HepG2 (cell line): ENCODE measurements around the gene NUDT7. TPM values are rescaled to one million over a fixed set of nuclear protein-coding genes. Genes with fewer than 3 reads are reported as not detected.

Experiments
- CTCF ChIP-seq: sonication (generic); formaldehyde crosslinking; IDR thresholded peaks from 2 replicates; pipeline ENCODE4 v1.5.0; 2020; ENCODE audit warnings: mild to moderate bottlenecking, missing genetic modification reagents, moderate library complexity
- FOXA1 ChIP-seq, 2 experiments: fragments of 450-650 bp in 1 of 2; sonication (generic) in 1 of 2; formaldehyde crosslinking in 1 of 2; IDR thresholded peaks; 2 replicates each; pipeline versions ENCODE4 v1.4.0 to v1.6.1; 2016 to 2020; ENCODE audit warnings: missing genetic modification reagents in 1 of 2
- HDAC6 ChIP-seq: fragments of 200-600 bp; sonication (generic); IDR thresholded peaks from 2 replicates; pipeline ENCODE4 v1.7.0; 2017; ENCODE audit warnings: mild to moderate bottlenecking, antibody characterized with exemption, low read length, low read depth
- IKZF1 ChIP-seq: fragments of 450-650 bp; IDR thresholded peaks from 2 replicates; pipeline ENCODE4 v1.7.1; 2016
- IRF2 ChIP-seq: IDR thresholded peaks from 2 replicates; pipeline ENCODE4 v1.6.1; 2018; ENCODE audit warnings: missing genetic modification reagents, missing compliant biosample characterization
- MTF2 ChIP-seq: sonication (generic); formaldehyde crosslinking; IDR thresholded peaks from 2 replicates; pipeline ENCODE4 v1.5.0; 2020; ENCODE audit warnings: missing genetic modification reagents, borderline replicate concordance
- NCOA1 ChIP-seq: sonication (generic); formaldehyde crosslinking; IDR thresholded peaks from 2 replicates; pipeline ENCODE4 v1.9.0; 2021; ENCODE audit warnings: missing genetic modification reagents
- NCOA5 ChIP-seq: sonication (generic); formaldehyde crosslinking; IDR thresholded peaks from 2 replicates; pipeline ENCODE4 v1.4.0; 2020; ENCODE audit warnings: missing genetic modification reagents
- PHF5A ChIP-seq: IDR thresholded peaks from one replicate; pipeline ENCODE4 v1.6.1; 2018; ENCODE audit warnings: low read depth, missing genetic modification reagents; ENCODE audit not compliant: unreplicated experiment
- PITX1 ChIP-seq: sonication (generic); formaldehyde crosslinking; IDR thresholded peaks from 2 replicates; pipeline ENCODE4 v1.5.1; 2020; ENCODE audit warnings: mild to moderate bottlenecking, missing genetic modification reagents
- PRDM15 ChIP-seq: sonication (generic); formaldehyde crosslinking; IDR thresholded peaks from 2 replicates; pipeline ENCODE4 v1.4.0; 2020; ENCODE audit warnings: missing genetic modification reagents
- RELA ChIP-seq: sonication (generic); formaldehyde crosslinking; IDR thresholded peaks from 2 replicates; pipeline ENCODE4 v1.4.0; 2020; ENCODE audit warnings: missing genetic modification reagents
- SAP130 ChIP-seq: IDR thresholded peaks from 2 replicates; pipeline ENCODE4 v1.6.1; 2016; ENCODE audit warnings: low read depth
- SSRP1 ChIP-seq: IDR thresholded peaks from 2 replicates; pipeline ENCODE4 v1.6.1; 2016; ENCODE audit warnings: control low read depth
- TCF12 ChIP-seq, 2 experiments: fragments of 450-650 bp in 1 of 2; sonication (generic) in 1 of 2; formaldehyde crosslinking in 1 of 2; IDR thresholded peaks; 2 replicates each; pipeline versions ENCODE4 v1.6.1 to v1.8.0; 2017 to 2022; ENCODE audit warnings: antibody characterized with exemption in 1 of 2, mild to moderate bottlenecking in 1 of 2, missing genetic modification reagents in 1 of 2, moderate library complexity in 1 of 2
- THAP7 ChIP-seq: sonication (generic); formaldehyde crosslinking; IDR thresholded peaks from 2 replicates; pipeline ENCODE4 v1.8.1; 2023; ENCODE audit warnings: mild to moderate bottlenecking, missing genetic modification reagents
- TRAFD1 ChIP-seq: sonication (generic); formaldehyde crosslinking; IDR thresholded peaks from 2 replicates; pipeline ENCODE4 v1.5.1; 2020; ENCODE audit warnings: missing genetic modification reagents, mild to moderate bottlenecking, borderline replicate concordance
- USF2 ChIP-seq, 2 experiments: sonication (generic) in 1 of 2; formaldehyde crosslinking in 1 of 2; IDR thresholded peaks; 2 replicates each; pipeline versions ENCODE4 v1.5.1 to v1.6.1; 2011 to 2020; ENCODE audit warnings: borderline replicate concordance in 1 of 2, low read depth in 1 of 2, low read length in 1 of 2, mild to moderate bottlenecking in 1 of 2, missing genetic modification reagents in 1 of 2, moderate library complexity in 1 of 2
- polyA plus RNA-seq, 8 experiments: library from polyadenylated mRNA; depleted of rRNA in 3 of 8; stranded (reverse) in 7 of 8; unstranded in 1 of 8; fragments of >200 nt; fragmentation: Illumina TruSeq in 4 of 8; extraction: Trizol in 4 of 8; gene quantifications; 2 replicates each; pipeline versions ENCODE4 v1.2.1 to v1.2.3, GENCODE V29; 2011 to 2016; ENCODE audit warnings: low read depth in 4 of 8, missing spikeins in 1 of 8, mixed read lengths in 1 of 8; ENCODE audit not compliant: insufficient read depth in 1 of 8
- total RNA-seq, 5 experiments: library from RNA; depleted of rRNA; stranded (reverse); fragments of >200 nt; fragmentation: Illumina TruSeq; extraction: Trizol; gene quantifications; 2 replicates each; pipeline ENCODE4 v1.2.3, GENCODE V29; 2016; ENCODE audit warnings: low read depth in 1 of 5

Gene NUDT7
- total and polyA plus RNA-seq, 2 of the 13 experiments (the other 11 are each of a cell fraction or from before 2014, with no cell fraction given) = 14.3 to 23.9 TPM

GRCh38 chr16:77722309-77723107 is at the start of gene NUDT7 (continued):
- TF ChIP-seq NCOA1 (CRISPR knock-in tag) (0 out of 2 replicates have a peak, but pooled peaks have one; percentile 65), SSRP1 (no peak; the same call in 1 of the 2 replicates), RELA (CRISPR knock-in tag) (peak; percentile 43; the same call in 1 of the 2 replicates), FOXA1 (IDR thresholded peaks at IDR 0.05) (no peak), FOXA1 (CRISPR knock-in tag; IDR thresholded peaks at IDR 0.05) (peak; percentile 10; the same call in 1 of the 2 replicates), CTCF (CRISPR knock-in tag) (peak; percentile 79), NCOA5 (no peak), TCF12 (IDR thresholded peaks at IDR 0.05) (no peak), TCF12 (CRISPR knock-in tag; IDR thresholded peaks at IDR 0.05) (no peak; the same call in 1 of the 2 replicates), THAP7 (CRISPR knock-in tag) (no peak), HDAC6 (no peak), IRF2 (CRISPR knock-in tag) (no peak), TRAFD1 (CRISPR knock-in tag) (no peak), IKZF1 (no peak), USF2 (IDR thresholded peaks at IDR 0.05; ENCODE audit: low read depth, low read length) (no peak), USF2 (CRISPR knock-in tag; IDR thresholded peaks at IDR 0.05; ENCODE audit: borderline replicate concordance) (no peak), PRDM15 (CRISPR knock-in tag) (no peak; the same call in none of the 2 replicates), PITX1 (CRISPR knock-in tag) (peak; percentile 70), SAP130 (CRISPR knock-in tag) (peak; percentile 74), PHF5A (CRISPR knock-in tag) (peak; percentile 41), MTF2 (CRISPR knock-in tag) (0 out of 2 replicates have a peak, but pooled peaks have one; percentile 61)
